Left ventricle myocardium inferior (tissue), 1 donor: ENCODE data around the gene RGL1. TPM values are rescaled to one million over a fixed set of nuclear protein-coding genes. Genes with fewer than 3 reads are reported as not detected.

Experiments
- DNase-seq: peaks from one replicate; pipeline ENCODE4 v3.0.0-alpha.2; 2020
- H3K27ac ChIP-seq: fragments of 200-600 bp; replicated peaks from 2 replicates; pipeline ENCODE4 v1.8.0; 2021
- H3K27me3 ChIP-seq: fragments of 200-600 bp; 2 replicates; pipeline ENCODE4 v1.8.0; 2021; ENCODE audit warnings: low read depth
- H3K36me3 ChIP-seq: fragments of 200-600 bp; 2 replicates; pipeline ENCODE4 v1.8.0; 2021
- H3K4me1 ChIP-seq: fragments of 200-600 bp; 2 replicates; pipeline ENCODE4 v1.8.0; 2021
- H3K4me3 ChIP-seq: fragments of 200-600 bp; 2 replicates; pipeline ENCODE4 v1.8.0; 2021; ENCODE audit warnings: mild to moderate bottlenecking, moderate library complexity
- H3K9me3 ChIP-seq: fragments of 200-600 bp; replicated peaks from 2 replicates; pipeline ENCODE4 v1.8.0; 2021
- intact Hi-C: fragments of 100-400 bp; cut with micrococcal nuclease; formaldehyde crosslinking; loops from one replicate; pipeline ENCODE4 v1.11.0; 2022
- total RNA-seq: library from RNA; stranded (reverse); fragmentation: NEBNext Ultra II Directional; extraction: Animal tissue kit (Norgen Biotek cat#: 25700); gene quantifications from one replicate; pipeline ENCODE4 v1.2.1, GENCODE V29; 2021
- TF ChIP-seq, protein P1 (sequence below): fragments of 200-600 bp; IDR thresholded peaks from 2 replicates; pipeline ENCODE4 v1.8.0; 2021; ENCODE audit warnings: antibody characterized with exemption, mild to moderate bottlenecking, borderline replicate concordance
- donor health status: DM: no; HTN: yes; CAD: no; lungs with severe emphysema.

The RGL1 gene
- total RNA-seq, 1 donor from 2014 or later, result 19.4 TPM

DNA sequence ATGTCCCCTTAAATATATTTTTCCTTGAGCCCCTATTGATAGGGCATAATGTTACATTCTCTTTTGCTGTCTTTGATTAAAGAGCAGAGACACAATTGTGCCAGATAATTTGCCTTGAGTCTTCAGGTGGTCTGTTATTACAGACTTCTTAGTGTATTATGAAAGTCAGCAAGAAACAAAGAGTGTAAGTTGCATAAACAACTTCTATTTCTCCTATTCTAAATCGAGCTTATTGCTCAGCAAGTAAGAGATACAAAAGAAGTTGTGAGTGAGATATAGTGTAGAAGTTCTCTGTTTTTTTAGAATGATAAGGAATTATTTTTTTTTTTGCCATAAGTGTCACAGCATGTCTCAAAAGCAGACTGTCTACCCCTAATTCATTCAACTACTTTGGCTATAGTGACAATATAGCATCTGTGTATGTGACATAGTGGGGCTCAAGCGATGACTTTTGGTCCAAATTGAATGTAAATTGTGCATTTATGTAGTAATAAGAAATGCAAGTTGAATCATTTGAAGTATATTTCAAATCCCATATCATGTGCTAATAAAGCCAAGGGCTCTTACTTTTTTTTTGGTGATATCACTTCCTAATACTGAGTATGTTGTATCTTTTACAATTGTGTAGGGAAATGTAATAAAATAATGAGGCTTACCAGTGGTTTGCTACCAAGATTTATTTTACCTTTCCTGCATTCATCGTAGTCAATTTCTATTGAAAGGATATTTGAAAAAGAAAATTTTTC lies 81.3 kb downstream of the RGL1 start:
- peaks cover 24% of the 10 kb centered on the region for H3K36me3 ChIP-seq
- H3K27ac ChIP-seq, result no peak overlapping the region
- no peaks in the 10 kb centered on the region for H3K27me3 ChIP-seq
- intact Hi-C loops, result no loop called here
- no peak for DNase-seq
- TF ChIP-seq, protein P1, sequence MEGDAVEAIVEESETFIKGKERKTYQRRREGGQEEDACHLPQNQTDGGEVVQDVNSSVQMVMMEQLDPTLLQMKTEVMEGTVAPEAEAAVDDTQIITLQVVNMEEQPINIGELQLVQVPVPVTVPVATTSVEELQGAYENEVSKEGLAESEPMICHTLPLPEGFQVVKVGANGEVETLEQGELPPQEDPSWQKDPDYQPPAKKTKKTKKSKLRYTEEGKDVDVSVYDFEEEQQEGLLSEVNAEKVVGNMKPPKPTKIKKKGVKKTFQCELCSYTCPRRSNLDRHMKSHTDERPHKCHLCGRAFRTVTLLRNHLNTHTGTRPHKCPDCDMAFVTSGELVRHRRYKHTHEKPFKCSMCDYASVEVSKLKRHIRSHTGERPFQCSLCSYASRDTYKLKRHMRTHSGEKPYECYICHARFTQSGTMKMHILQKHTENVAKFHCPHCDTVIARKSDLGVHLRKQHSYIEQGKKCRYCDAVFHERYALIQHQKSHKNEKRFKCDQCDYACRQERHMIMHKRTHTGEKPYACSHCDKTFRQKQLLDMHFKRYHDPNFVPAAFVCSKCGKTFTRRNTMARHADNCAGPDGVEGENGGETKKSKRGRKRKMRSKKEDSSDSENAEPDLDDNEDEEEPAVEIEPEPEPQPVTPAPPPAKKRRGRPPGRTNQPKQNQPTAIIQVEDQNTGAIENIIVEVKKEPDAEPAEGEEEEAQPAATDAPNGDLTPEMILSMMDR, result no peak
- no peaks in the 10 kb centered on the region for H3K9me3 ChIP-seq
- no peak overlapping the region for H3K4me3 ChIP-seq
- H3K4me1 ChIP-seq, result peaks cover 41% of the 10 kb centered on the region

DNA sequence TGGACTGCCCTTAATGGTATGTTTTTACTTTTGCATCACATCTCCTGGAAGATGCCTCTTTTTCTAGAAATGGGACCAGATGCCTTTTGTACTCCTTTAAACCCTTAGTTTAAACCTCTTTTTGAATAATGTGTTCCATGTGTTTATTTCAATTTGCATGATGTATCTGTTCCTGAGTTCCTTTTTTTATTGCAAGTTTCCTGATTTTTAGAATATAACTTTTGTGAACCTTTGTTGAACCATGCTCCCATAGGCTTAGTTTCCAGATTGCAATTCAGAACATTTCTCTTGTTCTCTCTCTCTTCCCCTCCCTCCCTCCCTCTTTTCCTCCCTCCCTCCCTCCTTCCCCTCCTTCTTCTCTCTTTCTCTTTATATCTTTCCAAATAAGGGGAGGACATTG lies 81.9 kb downstream of the RGL1 start:
- intact Hi-C loops, result no loop called here
- H3K9me3 ChIP-seq, result no peaks in the 10 kb centered on the region
- H3K4me3 ChIP-seq, result no peak overlapping the region
- peaks cover 38% of the 10 kb centered on the region for H3K4me1 ChIP-seq
- TF ChIP-seq, protein P1, result no peak
- H3K36me3 ChIP-seq, result peaks cover 24% of the 10 kb centered on the region
- peak overlapping the region; percentile 16 for H3K27ac ChIP-seq
- H3K27me3 ChIP-seq, result no peaks in the 10 kb centered on the region
- DNase-seq, result no peak

DNA sequence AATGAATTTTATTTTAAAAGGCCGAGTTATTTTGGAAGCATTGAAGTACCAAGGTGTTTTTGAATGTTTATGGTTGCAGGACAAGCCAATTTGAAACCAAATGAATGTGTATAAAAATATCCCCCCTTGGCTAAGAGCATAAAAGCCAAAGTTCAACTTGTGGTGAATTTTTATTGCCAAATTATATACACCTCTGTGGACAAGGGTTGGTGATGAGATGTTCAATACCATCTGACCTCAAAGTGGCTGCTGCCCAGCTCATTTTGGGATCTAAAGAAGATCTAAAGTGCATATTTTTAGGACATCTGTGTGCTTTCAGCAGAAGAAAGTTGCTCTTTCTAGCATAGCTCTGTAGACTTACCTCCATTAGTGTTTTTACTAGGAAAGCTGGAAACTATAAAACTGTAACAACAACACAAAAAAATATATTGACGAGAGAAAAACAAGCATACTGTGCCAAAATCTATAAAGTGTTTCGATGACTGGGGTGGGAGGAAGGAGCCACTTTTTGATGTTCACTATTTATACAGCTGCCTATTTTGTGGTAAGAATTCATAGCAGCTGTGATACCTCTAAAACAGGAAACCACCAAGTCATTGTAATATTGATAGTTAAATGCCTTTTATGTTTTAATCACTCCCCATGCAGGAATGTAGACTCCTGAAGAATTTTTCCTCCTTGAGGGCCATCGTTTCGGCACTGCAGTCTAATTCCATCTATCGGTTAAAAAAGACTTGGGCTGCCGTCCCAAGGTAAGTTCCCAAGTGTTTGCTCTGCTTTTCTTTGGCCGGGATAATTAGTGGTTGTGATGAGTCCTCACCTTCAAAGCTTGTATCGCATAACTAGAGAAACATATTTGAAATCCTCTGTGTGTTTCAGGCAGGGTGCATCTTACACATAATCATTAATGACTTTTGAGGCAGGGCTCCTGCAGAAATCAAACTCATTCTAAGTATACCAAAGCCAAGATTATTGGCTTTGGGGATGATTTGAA lies 83.2 kb downstream of the RGL1 start:
- H3K4me1 ChIP-seq, result peaks cover 40% of the 10 kb centered on the region
- peak overlapping the region; percentile 16 for H3K27ac ChIP-seq
- no peak overlapping the region for H3K4me3 ChIP-seq
- peaks cover 35% of the 10 kb centered on the region for H3K36me3 ChIP-seq
- intact Hi-C loops, result no loop called here
- no peaks in the 10 kb centered on the region for H3K27me3 ChIP-seq
- TF ChIP-seq, protein P1, result no peak
- no peaks in the 10 kb centered on the region for H3K9me3 ChIP-seq
- no peak for DNase-seq

DNA sequence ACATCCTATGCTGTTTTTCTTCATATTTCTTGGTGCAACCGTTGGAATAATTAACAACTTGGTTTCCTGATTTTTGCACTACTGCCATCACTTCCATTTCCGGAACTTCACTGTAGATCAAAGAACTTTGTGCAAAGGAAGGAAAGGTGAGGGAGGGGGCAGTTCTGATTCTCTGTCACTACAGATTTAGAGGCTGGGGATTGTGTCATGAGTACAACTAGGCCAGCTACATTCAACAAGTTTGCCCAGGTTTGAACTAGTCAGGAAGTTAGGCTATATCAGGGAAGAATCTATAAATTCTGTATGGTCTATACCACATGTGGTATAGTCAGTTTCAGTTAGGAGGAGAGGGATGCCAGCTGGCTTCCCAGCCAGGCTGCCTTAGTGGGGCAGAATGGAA lies 84.2 kb downstream of the RGL1 start:
- Histone ChIP-seq H3K4me1 (peaks cover 50% of the 10 kb centered on the region), H3K9me3 (no peaks in the 10 kb centered on the region), H3K4me3 (no peak overlapping the region), H3K36me3 (peaks cover 32% of the 10 kb centered on the region), H3K27ac (no peak overlapping the region), H3K27me3 (no peaks in the 10 kb centered on the region)
- intact Hi-C loops, result no loop called here
- DNase-seq, result no peak
- TF ChIP-seq, protein P1, result no peak

DNA sequence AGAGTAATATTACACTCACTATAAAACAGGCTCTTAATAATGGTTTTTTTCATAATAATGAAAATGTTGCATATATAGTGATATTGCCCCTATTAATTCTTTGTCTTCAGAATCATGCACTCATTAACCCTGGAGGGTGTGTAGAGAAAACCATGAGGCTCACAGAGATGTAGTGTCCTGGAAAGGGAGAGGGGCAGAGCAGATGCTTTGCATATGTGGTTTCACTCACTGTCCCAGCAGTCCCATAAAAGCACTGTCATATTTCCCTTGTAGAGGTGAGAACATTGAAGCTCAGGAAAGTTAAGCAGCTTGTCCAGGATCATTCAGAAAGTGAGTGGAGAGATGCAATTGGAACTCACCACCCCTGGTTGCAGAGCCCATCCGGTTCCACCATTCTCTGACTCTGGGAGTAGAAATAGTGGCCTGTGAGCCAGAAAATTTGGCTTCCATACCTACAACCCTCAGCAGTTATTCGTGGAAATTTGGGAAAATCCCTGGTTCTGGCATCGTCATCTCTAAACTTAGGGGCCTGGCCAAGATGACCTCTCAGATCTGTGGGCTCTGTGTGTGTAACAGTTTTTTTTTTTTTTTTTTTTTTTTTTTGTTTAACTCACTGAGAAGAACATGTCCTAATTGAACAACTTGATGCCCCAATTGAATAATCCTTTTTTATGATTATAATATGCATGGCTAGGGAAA lies 86.4 kb downstream of the RGL1 start:
- Histone ChIP-seq H3K27me3 (no peaks in the 10 kb centered on the region), H3K36me3 (peaks cover 30% of the 10 kb centered on the region), H3K27ac (peak overlapping the region; percentile 66), H3K9me3 (no peaks in the 10 kb centered on the region), H3K4me3 (no peak overlapping the region), H3K4me1 (peaks cover 56% of the 10 kb centered on the region)
- no peak for DNase-seq
- TF ChIP-seq, protein P1, result no peak
- intact Hi-C loops, result no loop called here
